Esophagus mucosa (tissue), 1 donor: ENCODE results near the gene SCAF4. TPM values are rescaled to one million over a fixed set of nuclear protein-coding genes. Genes with fewer than 3 reads are reported as not detected.
"Not testable (repeated sequence)": the region's sequence is repeated elsewhere in the genome, so short reads cannot be mapped to it uniquely, and the experiment has no call there.

Experiments used
- ATAC-seq: fragments of 200-7000 bp; cut with Tn5 transposase; one replicate; pipeline ENCODE4 v1.9.1; 2020
- total RNA-seq: library from RNA; stranded (reverse); gene quantifications from one replicate; pipeline ENCODE4 v1.2.4, GENCODE V29; 2023
- donor health status: DM: yes; HTN: yes; CAD: no.

SCAF4 gene
- total RNA-seq, 1 donor from 2014 or later: 19.8 TPM

GRCh38 chr21:31631881-31632280 is 100.0 kb downstream of the SCAF4 start:
- ATAC-seq: not testable (repeated sequence)

- ATAC-seq: peak; percentile 91
Observed at GRCh38 chr21:31629972-31630711, 101.8 kb downstream of the SCAF4 start.

- no peak for ATAC-seq
Observed at GRCh38 chr21:31624961-31625491, 106.9 kb downstream of the SCAF4 start.

- no peak for ATAC-seq
Observed at GRCh38 chr21:31624181-31624580, 107.7 kb downstream of the SCAF4 start.

- ATAC-seq: no peak
Observed at GRCh38 chr21:31623664-31624063, 108.3 kb downstream of the SCAF4 start.

- ATAC-seq: no peak
Observed at GRCh38 chr21:31622397-31622796, 109.5 kb downstream of the SCAF4 start.

Other genes with a start within 250 kb of the SCAF4 start
- 167 TPM for gene SOD1, start 72.4 kb downstream of the SCAF4 start, total RNA-seq
- 0.92 TPM for gene HUNK, start 140.9 kb upstream of the SCAF4 start, total RNA-seq